HL-60/S4 treated with phorbol 12-myristate 13-acetate at 8.2 ng/mL for 4 days and 3 days (cell line): Measurements from ENCODE around the gene PPP1CA.
"Not testable (repeated sequence)": the region's sequence is repeated elsewhere in the genome, so short reads cannot be mapped to it uniquely, and the experiment has no call there.

Source experiments
- in situ Hi-C: fragments of 300-500 bp; cut with MboI; formaldehyde crosslinking; loops from 2 replicates; pipeline ENCODE4 v1.15.0; 2022; ENCODE audit warnings: low sequenced_read_pairs

Gene PPP1CA

DNA sequence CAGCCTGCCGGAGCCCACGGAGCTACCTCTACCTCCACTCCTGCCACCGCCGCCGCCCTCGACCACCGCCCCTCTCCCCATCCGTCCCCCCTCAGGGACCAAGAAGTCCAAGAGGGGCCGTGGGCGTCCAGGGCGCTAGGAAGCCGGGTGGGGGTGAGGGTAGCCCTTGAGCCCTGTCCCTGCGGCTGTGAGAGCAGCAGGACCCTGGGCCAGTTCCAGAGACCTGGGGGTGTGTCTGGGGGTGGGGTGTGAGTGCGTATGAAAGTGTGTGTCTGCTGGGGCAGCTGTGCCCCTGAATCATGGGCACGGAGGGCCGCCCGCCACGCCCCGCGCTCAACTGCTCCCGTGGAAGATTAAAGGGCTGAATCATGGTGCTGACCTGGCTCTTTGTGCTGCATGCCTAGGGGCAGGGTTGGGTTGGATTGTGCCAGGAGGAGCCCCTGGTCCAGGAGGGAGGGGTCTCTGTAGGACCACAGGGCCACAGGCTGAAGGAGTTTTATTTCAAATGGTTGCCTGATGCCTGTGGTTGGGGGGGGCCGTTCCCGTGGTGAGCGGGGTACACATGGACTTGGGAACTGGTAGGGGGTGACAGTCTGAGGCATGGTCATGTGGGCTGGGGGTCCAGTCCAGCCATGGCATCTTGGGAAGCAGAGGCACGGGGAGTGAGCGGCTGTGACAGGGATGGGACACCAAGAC is 33.5 kb upstream of the PPP1CA start:
- in situ Hi-C loops = no loop called here

- in situ Hi-C loops = no loop called here
These were observed 32.8 kb upstream of the PPP1CA start for GRCh38 chr11:67434395-67434881.

GRCh38 chr11:67433536-67434394 is 32.1 kb upstream of the PPP1CA start:
- in situ Hi-C loops = no loop called here

- in situ Hi-C loops = no loop called here
These were observed 31.1 kb upstream of the PPP1CA start for GRCh38 chr11:67432655-67433349.

- in situ Hi-C loops = no loop called here
These were observed 29.9 kb upstream of the PPP1CA start for GRCh38 chr11:67431346-67432249.

DNA sequence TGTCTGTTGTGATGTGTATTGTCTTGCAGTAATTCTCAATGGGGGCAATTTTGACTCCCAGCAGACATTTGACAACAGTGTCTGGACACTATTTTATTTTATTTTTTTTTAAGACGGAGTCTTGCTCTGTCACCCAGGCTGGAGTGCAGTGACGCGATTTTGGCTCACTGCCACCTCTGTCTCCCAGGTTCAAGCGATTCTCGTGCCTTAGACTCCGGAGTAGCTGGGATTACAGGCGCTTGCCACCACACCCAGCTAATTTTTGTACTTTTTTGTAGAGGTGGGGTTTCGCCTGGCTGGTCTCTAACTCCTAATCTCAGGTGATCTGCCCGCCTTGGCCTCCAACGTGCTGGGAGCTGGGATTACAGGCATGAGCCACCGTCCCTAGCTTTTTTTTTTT is 28.1 kb upstream of the PPP1CA start:
- in situ Hi-C loops = no loop called here

GRCh38 chr11:67429038-67429668 is 27.5 kb upstream of the PPP1CA start:
- in situ Hi-C loops = no loop called here

GRCh38 chr11:67428052-67429001 is 26.7 kb upstream of the PPP1CA start, which contains the start of gene RPS6KB2:
RPS6KB2 (plus strand) TSS chr11:67428494; CDS start chr11:67428546, 52 bp downstream.
- in situ Hi-C loops = no loop called here

- in situ Hi-C loops = not testable (repeated sequence)
These were observed 25.8 kb upstream of the PPP1CA start for GRCh38 chr11:67427364-67427859.

- in situ Hi-C loops = no loop called here
These were observed 22.4 kb upstream of the PPP1CA start for GRCh38 chr11:67423891-67424613.

GRCh38 chr11:67423466-67423865 is 21.8 kb upstream of the PPP1CA start:
- in situ Hi-C loops = no loop called here

DNA sequence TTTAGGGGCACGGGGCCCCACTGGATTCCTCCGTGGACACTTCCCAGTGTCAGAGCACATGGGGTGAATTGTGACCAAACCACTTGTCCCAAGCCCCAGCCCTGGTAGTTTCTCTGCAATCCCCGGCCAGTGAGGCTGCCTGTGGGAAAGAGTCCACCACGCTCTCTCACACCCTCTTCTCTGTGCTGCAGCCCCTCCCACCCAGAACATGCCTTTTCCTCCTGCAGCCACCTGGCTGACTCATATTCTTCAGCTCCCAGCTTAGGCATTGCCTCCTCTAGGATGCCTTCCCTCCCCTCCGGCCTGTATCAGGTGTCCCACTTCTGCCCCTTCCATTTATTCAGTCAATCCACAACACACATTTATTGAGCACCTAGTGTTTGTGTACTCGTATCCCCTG is 21.2 kb upstream of the PPP1CA start:
- in situ Hi-C loops = no loop called here

DNA sequence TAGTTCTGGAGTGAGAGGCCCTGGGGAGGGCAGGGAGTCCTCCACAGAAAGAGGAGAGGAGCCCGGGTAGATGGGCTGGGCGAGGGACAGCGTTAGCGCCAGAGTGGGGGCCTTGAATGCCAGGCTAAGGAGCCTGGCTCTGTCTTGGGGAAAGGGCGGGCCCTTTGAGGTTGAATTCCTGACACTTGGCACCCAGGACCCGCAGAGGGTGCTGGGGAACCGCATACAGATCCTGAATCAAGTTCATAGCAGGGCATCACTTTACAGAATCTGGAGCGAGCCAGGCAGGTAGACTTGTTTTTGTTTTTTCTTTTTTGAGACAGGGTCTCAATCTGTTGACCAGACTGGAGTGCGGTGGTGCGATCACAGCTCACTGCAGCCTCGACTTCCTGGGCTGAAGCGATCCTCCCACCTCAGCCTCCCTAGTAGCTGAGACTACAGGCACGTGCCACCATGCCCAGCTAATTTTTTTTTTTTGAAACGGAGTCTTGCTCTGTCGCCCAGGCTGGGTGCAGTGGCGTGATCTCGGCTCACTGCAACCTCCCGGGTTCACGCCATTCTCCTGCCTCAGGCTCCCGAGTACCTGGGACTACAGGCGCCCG is 19.9 kb upstream of the PPP1CA start:
- in situ Hi-C loops = no loop called here

DNA sequence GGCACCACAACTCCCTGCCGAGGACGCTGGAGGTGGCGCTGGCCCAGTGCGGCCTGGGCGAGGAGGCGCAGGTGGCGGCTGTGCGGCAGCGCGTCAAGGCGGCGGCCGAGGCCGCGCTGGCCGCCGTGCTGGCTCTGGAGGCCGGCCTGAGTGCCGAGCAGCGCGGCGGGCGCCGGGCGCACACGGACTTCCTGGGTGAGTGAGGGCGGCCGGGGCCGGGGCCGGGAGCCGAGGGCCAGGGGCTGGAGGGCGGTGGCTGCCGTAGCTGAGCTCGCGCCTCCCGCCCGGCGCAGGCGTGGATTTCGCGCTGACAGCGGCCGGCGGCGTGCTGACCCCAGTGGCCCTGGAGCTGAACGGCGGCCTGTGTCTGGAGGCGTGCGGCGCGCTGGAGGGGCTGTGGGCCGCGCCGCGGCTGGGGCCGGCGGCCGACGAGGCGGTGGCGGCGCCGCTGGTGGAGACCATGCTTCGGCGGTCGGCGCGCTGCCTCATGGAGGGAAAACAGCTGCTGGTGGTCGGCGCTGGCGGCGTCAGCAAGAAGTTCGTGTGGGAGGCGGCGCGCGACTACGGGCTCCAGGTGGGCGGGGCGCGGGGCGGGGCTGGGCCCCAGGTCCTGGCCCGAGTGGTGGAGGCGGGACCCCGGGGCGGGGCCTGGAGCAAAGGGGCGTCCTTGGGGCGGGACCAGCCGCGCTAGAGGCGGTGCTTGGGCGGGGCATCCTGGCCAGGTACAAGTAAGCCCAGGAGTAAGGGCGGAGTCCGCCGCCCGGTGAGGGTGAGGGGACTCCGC is 19.2 kb upstream of the PPP1CA start:
- in situ Hi-C loops = no loop called here

GRCh38 chr11:67420147-67420645 is 18.5 kb upstream of the PPP1CA start:
- in situ Hi-C loops = no loop called here

- in situ Hi-C loops = no loop called here
These were observed 17.8 kb upstream of the PPP1CA start for GRCh38 chr11:67419325-67420049.
